Neural progenitor cell (in vitro differentiated cells): ENCODE data around the gene POLR2H.

ENCODE experiments used
- EZH2 ChIP-seq: fragments of 200-600 bp; sonication (generic); IDR thresholded peaks from 2 replicates; pipeline ENCODE4 v1.6.1; 2017; ENCODE audit warnings: antibody characterized with exemption, mild to moderate bottlenecking, moderate library complexity
- TF ChIP-seq, protein P1 (sequence below): fragments of 200-600 bp; sonication (generic); IDR thresholded peaks from 2 replicates; pipeline ENCODE4 v1.5.1; 2017; ENCODE audit warnings: antibody characterized with exemption, mild to moderate bottlenecking

DNA sequence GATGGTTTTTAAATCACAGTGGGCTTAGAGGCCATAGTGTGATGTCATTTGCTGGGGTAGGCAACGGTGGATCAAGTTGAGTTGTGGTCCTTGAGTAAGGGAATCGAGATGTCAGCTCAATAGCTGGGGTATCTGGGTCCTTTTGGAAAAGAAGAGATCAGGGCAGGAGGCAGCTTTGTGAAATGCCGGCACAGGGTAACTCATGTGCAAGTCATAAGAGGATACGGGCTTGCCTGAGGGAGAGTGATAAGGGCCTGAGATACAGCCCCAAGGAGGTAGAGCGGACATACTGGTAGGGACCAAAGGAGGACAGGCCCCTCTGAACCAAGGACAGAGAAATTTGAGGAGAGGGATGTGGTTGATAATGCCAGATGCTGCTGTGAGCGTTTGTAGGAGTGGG is 28.3 kb upstream of the POLR2H start:
- no peak for TF ChIP-seq EZH2
- TF ChIP-seq, protein P1, sequence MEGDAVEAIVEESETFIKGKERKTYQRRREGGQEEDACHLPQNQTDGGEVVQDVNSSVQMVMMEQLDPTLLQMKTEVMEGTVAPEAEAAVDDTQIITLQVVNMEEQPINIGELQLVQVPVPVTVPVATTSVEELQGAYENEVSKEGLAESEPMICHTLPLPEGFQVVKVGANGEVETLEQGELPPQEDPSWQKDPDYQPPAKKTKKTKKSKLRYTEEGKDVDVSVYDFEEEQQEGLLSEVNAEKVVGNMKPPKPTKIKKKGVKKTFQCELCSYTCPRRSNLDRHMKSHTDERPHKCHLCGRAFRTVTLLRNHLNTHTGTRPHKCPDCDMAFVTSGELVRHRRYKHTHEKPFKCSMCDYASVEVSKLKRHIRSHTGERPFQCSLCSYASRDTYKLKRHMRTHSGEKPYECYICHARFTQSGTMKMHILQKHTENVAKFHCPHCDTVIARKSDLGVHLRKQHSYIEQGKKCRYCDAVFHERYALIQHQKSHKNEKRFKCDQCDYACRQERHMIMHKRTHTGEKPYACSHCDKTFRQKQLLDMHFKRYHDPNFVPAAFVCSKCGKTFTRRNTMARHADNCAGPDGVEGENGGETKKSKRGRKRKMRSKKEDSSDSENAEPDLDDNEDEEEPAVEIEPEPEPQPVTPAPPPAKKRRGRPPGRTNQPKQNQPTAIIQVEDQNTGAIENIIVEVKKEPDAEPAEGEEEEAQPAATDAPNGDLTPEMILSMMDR, result no peak
